Stimulated activated CD4-positive, alpha-beta T cell treated with anti-CD3 and anti-CD28 coated beads, Interleukin-4, amount 100 ng/mL, for 1 hour (primary cell): ENCODE data around the gene PRR18.

ENCODE experiments used
- DNase-seq: peaks from one replicate; pipeline ENCODE4 v3.0.0-alpha.2; 2020

PRR18 gene

GRCh38 chr6:166274163-166274562, 34.0 kb downstream of the PRR18 start:
- DNase-seq, result no peak

- DNase-seq, result no peak
Observed at GRCh38 chr6:166271376-166271765, 36.8 kb downstream of the PRR18 start.

GRCh38 chr6:166270706-166271375, 37.4 kb downstream of the PRR18 start:
- no peak for DNase-seq

GRCh38 chr6:166269301-166270039, 38.7 kb downstream of the PRR18 start:
- DNase-seq, result no peak

GRCh38 chr6:166268431-166268830, 39.8 kb downstream of the PRR18 start:
- no peak for DNase-seq

- no peak for DNase-seq
Observed at GRCh38 chr6:166267526-166267925, 40.7 kb downstream of the PRR18 start.

GRCh38 chr6:166266336-166266735, 41.9 kb downstream of the PRR18 start:
- no peak for DNase-seq

GRCh38 chr6:166262743-166263515, 45.3 kb downstream of the PRR18 start:
- DNase-seq, result no peak

GRCh38 chr6:166259296-166259977, 48.8 kb downstream of the PRR18 start:
- no peak for DNase-seq

- peak; percentile 44 for DNase-seq
Observed at GRCh38 chr6:166258854-166259276, 49.3 kb downstream of the PRR18 start.

GRCh38 chr6:166257911-166258318, 50.3 kb downstream of the PRR18 start:
- DNase-seq, result peak; percentile 46
